Measurements from ENCODE around the gene REEP1.

GRCh38 chr2:86199834-86200177 lies 137.6 kb downstream of the REEP1 start:
- no peak for TF ChIP-seq POLR2A (IDR thresholded peaks at IDR 0.05)
- TF ChIP-seq, protein P1, sequence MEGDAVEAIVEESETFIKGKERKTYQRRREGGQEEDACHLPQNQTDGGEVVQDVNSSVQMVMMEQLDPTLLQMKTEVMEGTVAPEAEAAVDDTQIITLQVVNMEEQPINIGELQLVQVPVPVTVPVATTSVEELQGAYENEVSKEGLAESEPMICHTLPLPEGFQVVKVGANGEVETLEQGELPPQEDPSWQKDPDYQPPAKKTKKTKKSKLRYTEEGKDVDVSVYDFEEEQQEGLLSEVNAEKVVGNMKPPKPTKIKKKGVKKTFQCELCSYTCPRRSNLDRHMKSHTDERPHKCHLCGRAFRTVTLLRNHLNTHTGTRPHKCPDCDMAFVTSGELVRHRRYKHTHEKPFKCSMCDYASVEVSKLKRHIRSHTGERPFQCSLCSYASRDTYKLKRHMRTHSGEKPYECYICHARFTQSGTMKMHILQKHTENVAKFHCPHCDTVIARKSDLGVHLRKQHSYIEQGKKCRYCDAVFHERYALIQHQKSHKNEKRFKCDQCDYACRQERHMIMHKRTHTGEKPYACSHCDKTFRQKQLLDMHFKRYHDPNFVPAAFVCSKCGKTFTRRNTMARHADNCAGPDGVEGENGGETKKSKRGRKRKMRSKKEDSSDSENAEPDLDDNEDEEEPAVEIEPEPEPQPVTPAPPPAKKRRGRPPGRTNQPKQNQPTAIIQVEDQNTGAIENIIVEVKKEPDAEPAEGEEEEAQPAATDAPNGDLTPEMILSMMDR (IDR thresholded peaks at IDR 0.05 in 8 of 11, conservative IDR thresholded peaks at IDR 0.05 in 3 of 11), result no peak
- no peak for TF ChIP-seq POLR2AphosphoS5 (IDR thresholded peaks at IDR 0.05)
